WTC11 (cell line): Measurements from ENCODE around the gene CPNE6. TPM values are rescaled to one million over a fixed set of nuclear protein-coding genes. Genes with fewer than 3 reads are reported as not detected.

Experiments
- ATAC-seq: fragments of 200-7000 bp; cut with Tn5 transposase; 2 replicates; pipeline ENCODE4 v1.10.0; 2021; ENCODE audit warnings: mild to moderate bottlenecking, moderate library complexity
- CTCF ChIA-PET: fragments of 300-600 bp; sonication (Branson Sonifier 250); formaldehyde crosslinking; loops from one replicate; lab custom pipeline; 2021; ENCODE audit warnings: antibody characterized with exemption; lab: Charles Lee
- POLR2A ChIA-PET: fragments of 350-600 bp; sonication (Branson Sonifier 250); formaldehyde crosslinking; loops from one replicate; lab custom pipeline; 2021; ENCODE audit warnings: antibody characterized with exemption; lab: Charles Lee
- DNase-seq: peaks from one replicate; pipeline ENCODE4 v3.0.0; 2021; ENCODE audit warnings: low spot score
- H3K27ac Mint-ChIP-seq: 2 replicates; pipeline ENCODE4 v1.8.0; 2021; ENCODE audit warnings: mixed read lengths
- H3K27me3 Mint-ChIP-seq: 2 replicates; pipeline ENCODE4 v1.8.0; 2021; ENCODE audit warnings: low read depth, mild to moderate bottlenecking, moderate library complexity, mixed read lengths
- H3K36me3 Mint-ChIP-seq: 2 replicates; pipeline ENCODE4 v1.8.0; 2021; ENCODE audit warnings: mixed read lengths
- H3K4me1 Mint-ChIP-seq: 2 replicates; pipeline ENCODE4 v1.8.0; 2022; ENCODE audit warnings: mixed read lengths
- H3K4me3 Mint-ChIP-seq: 2 replicates; pipeline ENCODE4 v1.8.0; 2021; ENCODE audit warnings: mild to moderate bottlenecking, moderate library complexity, mixed read lengths
- H3K9me3 Mint-ChIP-seq: 2 replicates; pipeline ENCODE4 v1.8.0; 2021; ENCODE audit warnings: mixed read lengths
- ATF3 ChIP-seq: sonication (generic); formaldehyde crosslinking; conservative IDR thresholded peaks from 2 replicates; pipeline ENCODE4 v1.8.1; 2022; ENCODE audit warnings: mild to moderate bottlenecking, missing genetic modification reagents
- CBFB ChIP-seq: sonication (generic); formaldehyde crosslinking; IDR thresholded peaks from 2 replicates; pipeline ENCODE4 v1.8.1; 2022; ENCODE audit warnings: mild to moderate bottlenecking, low read depth, missing genetic modification reagents
- E2F1 ChIP-seq: sonication (generic); formaldehyde crosslinking; IDR thresholded peaks from 2 replicates; pipeline ENCODE4 v1.8.0; 2022; ENCODE audit warnings: mild to moderate bottlenecking, missing genetic modification reagents
- E2F5 ChIP-seq: sonication (generic); formaldehyde crosslinking; IDR thresholded peaks from 2 replicates; pipeline ENCODE4 v1.8.1; 2022; ENCODE audit warnings: mild to moderate bottlenecking, moderate library complexity, missing genetic modification reagents
- ERG ChIP-seq: fragments of 250-450 bp; sonication (Bioruptor Pico); IDR thresholded peaks from 2 replicates; pipeline ENCODE4 v1.8.0; 2021; ENCODE audit warnings: mild to moderate bottlenecking
- ESRRA ChIP-seq: sonication (generic); formaldehyde crosslinking; IDR thresholded peaks from 2 replicates; pipeline ENCODE4 v1.8.1; 2022; ENCODE audit warnings: mild to moderate bottlenecking, missing genetic modification reagents, borderline replicate concordance
- ETV6 ChIP-seq: sonication (generic); formaldehyde crosslinking; IDR thresholded peaks from 2 replicates; pipeline ENCODE4 v1.8.1; 2022; ENCODE audit warnings: mild to moderate bottlenecking, missing genetic modification reagents
- FOXP4 ChIP-seq: sonication (generic); formaldehyde crosslinking; IDR thresholded peaks from 2 replicates; pipeline ENCODE4 v1.8.0; 2022; ENCODE audit warnings: mild to moderate bottlenecking, missing genetic modification reagents
- HMGA2 ChIP-seq: fragments of 250-450 bp; sonication (Bioruptor Pico); IDR thresholded peaks from 2 replicates; pipeline ENCODE4 v1.4.0; 2021; ENCODE audit warnings: mild to moderate bottlenecking, moderate library complexity
- HMGXB4 ChIP-seq: sonication (generic); formaldehyde crosslinking; IDR thresholded peaks from 2 replicates; pipeline ENCODE4 v1.8.1; 2023; ENCODE audit warnings: mild to moderate bottlenecking, moderate library complexity, missing genetic modification reagents
- IRF1 ChIP-seq: sonication (generic); formaldehyde crosslinking; IDR thresholded peaks from 2 replicates; pipeline ENCODE4 v1.8.0; 2023; ENCODE audit warnings: missing genetic modification reagents
- JAZF1 ChIP-seq: fragments of 250-450 bp; sonication (Bioruptor Pico); IDR thresholded peaks from 2 replicates; pipeline ENCODE4 v1.9.0; 2021; ENCODE audit warnings: moderate library complexity, mild to moderate bottlenecking, inconsistent platforms
- MXD4 ChIP-seq: fragments of 250-450 bp; sonication (Bioruptor Pico); IDR thresholded peaks from 2 replicates; pipeline ENCODE4 v1.8.0; 2021; ENCODE audit warnings: mild to moderate bottlenecking, moderate library complexity, borderline replicate concordance
- MYBL2 ChIP-seq: sonication (generic); formaldehyde crosslinking; IDR thresholded peaks from 2 replicates; pipeline ENCODE4 v1.8.1; 2023; ENCODE audit warnings: mild to moderate bottlenecking, moderate library complexity, missing genetic modification reagents
- PRRX2 ChIP-seq: fragments of 250-450 bp; sonication (Bioruptor Pico); IDR thresholded peaks from 2 replicates; pipeline ENCODE4 v1.8.0; 2021; ENCODE audit warnings: mild to moderate bottlenecking
- RORB ChIP-seq: fragments of 250-450 bp; sonication (Bioruptor Pico); IDR thresholded peaks from 2 replicates; pipeline ENCODE4 v1.9.0; 2021; ENCODE audit warnings: mild to moderate bottlenecking
- SOX15 ChIP-seq: fragments of 250-450 bp; sonication (Bioruptor Pico); IDR thresholded peaks from 2 replicates; pipeline ENCODE4 v1.9.0; 2021; ENCODE audit warnings: mild to moderate bottlenecking
- SP1 ChIP-seq: sonication (generic); formaldehyde crosslinking; conservative IDR thresholded peaks from 2 replicates; pipeline ENCODE4 v1.8.1; 2022; ENCODE audit warnings: missing genetic modification reagents
- ZBTB21 ChIP-seq: sonication (generic); formaldehyde crosslinking; IDR thresholded peaks from 2 replicates; pipeline ENCODE4 v1.8.1; 2023; ENCODE audit warnings: mild to moderate bottlenecking, missing genetic modification reagents, borderline replicate concordance
- ZNF317 ChIP-seq: sonication (generic); formaldehyde crosslinking; IDR thresholded peaks from 2 replicates; pipeline ENCODE4 v1.8.1; 2023; ENCODE audit warnings: low read depth, mild to moderate bottlenecking, moderate library complexity, missing genetic modification reagents, borderline replicate concordance
- ZNF416 ChIP-seq: fragments of 250-450 bp; sonication (Bioruptor Pico); IDR thresholded peaks from 2 replicates; pipeline ENCODE4 v1.9.0; 2021; ENCODE audit warnings: mild to moderate bottlenecking, inconsistent platforms
- ZNF512 ChIP-seq: sonication (generic); formaldehyde crosslinking; IDR thresholded peaks from 2 replicates; pipeline ENCODE4 v1.8.1; 2022; ENCODE audit warnings: missing genetic modification reagents, borderline replicate concordance
- ZSCAN18 ChIP-seq: fragments of 250-450 bp; sonication (Bioruptor Pico); IDR thresholded peaks from 2 replicates; pipeline ENCODE4 v2.1.2; 2022; ENCODE audit warnings: mild to moderate bottlenecking, moderate library complexity
- total RNA-seq: library from RNA; stranded (reverse); gene quantifications from 3 replicates; pipeline ENCODE4 v1.2.3, GENCODE V29; 2021

Gene CPNE6
- total RNA-seq, 1 experiment from 2014 or later: not detected

GRCh38 chr14:24054324-24054641 is 17.1 kb upstream of the CPNE6 start (continued):
- TF ChIP-seq E2F1 (CRISPR knock-in tag) (no peak), ZSCAN18 (CRISPR knock-in tag) (no peak), ATF3 (CRISPR knock-in tag) (no peak), E2F5 (no peak)

GRCh38 chr14:24054646-24055045 is 16.7 kb upstream of the CPNE6 start:
- ChIA-PET CTCF (interaction anchor here (1.0 to 4.9 kb wide), 3 partner anchors 36 to 55 kb away, joined by 5 to 254 read pairs (median 25); no protein-coding TSS in a partner anchor), POLR2A (interaction anchor here (0.9 to 1.1 kb wide), 2 partner anchors 26 to 39 kb away, joined by 4 to 6 read pairs; partner anchors contain the start of gene PCK2)
- no peaks in the 10 kb centered on the region for H3K9me3 Mint-ChIP-seq
- DNase-seq: no peak
- ATAC-seq: no peak
- no peak overlapping the region for H3K27ac Mint-ChIP-seq
- no peak overlapping the region for H3K4me3 Mint-ChIP-seq
- no peaks in the 10 kb centered on the region; the same call in 1 of the 2 replicates for H3K27me3 Mint-ChIP-seq
- peaks cover 24% of the 10 kb centered on the region for H3K4me1 Mint-ChIP-seq
- no peaks in the 10 kb centered on the region for H3K36me3 Mint-ChIP-seq
- TF ChIP-seq ZNF512: no peak
- TF ChIP-seq ZNF317 (CRISPR knock-in tag): no peak
- TF ChIP-seq ATF3 (CRISPR knock-in tag): no peak
- no peak for TF ChIP-seq HMGA2 (CRISPR knock-in tag)
- TF ChIP-seq SOX15: no peak
- no peak for TF ChIP-seq ERG (CRISPR knock-in tag)
- no peak for TF ChIP-seq MXD4
- TF ChIP-seq RORB (CRISPR knock-in tag): no peak
- TF ChIP-seq MYBL2 (CRISPR knock-in tag): no peak
- no peak for TF ChIP-seq FOXP4
- no peak for TF ChIP-seq ZNF416 (CRISPR knock-in tag)
- TF ChIP-seq ETV6: no peak
- TF ChIP-seq IRF1 (CRISPR knock-in tag): no peak
- no peak for TF ChIP-seq JAZF1 (CRISPR knock-in tag)
- TF ChIP-seq PRRX2 (CRISPR knock-in tag): no peak
- TF ChIP-seq SP1 (CRISPR knock-in tag): no peak
- no peak for TF ChIP-seq CBFB (CRISPR knock-in tag)
- no peak for TF ChIP-seq ESRRA (CRISPR knock-in tag)
- TF ChIP-seq ZBTB21 (CRISPR knock-in tag): no peak
- TF ChIP-seq HMGXB4 (CRISPR knock-in tag): no peak
